Prostate gland (tissue), 2 donors: Measurements from ENCODE around the gene LRRIQ1.

ENCODE experiments used
- POLR2A ChIP-seq: fragments of 450-650 bp; IDR thresholded peaks from one replicate; pipeline ENCODE4 v1.6.1; 2016; ENCODE audit warnings: antibody characterized with exemption, mild to moderate bottlenecking
- POLR2AphosphoS5 ChIP-seq: sonication (generic); formaldehyde crosslinking; IDR thresholded peaks from one replicate; pipeline ENCODE4 v1.6.1; 2017; ENCODE audit warnings: antibody characterized with exemption
- TF ChIP-seq, protein P1 (sequence below), 4 experiments: fragments of 200-600 bp in 2 of 4; fragments of 450-650 bp in 2 of 4; sonication (generic) in 2 of 4; IDR thresholded peaks; 1 replicate in 3 of 4; 2 replicates in 1 of 4; pipeline ENCODE4 v1.5.1; 2016 to 2019; ENCODE audit warnings: antibody characterized with exemption in 4 of 4, mild to moderate bottlenecking in 2 of 4, moderate library complexity in 2 of 4

DNA sequence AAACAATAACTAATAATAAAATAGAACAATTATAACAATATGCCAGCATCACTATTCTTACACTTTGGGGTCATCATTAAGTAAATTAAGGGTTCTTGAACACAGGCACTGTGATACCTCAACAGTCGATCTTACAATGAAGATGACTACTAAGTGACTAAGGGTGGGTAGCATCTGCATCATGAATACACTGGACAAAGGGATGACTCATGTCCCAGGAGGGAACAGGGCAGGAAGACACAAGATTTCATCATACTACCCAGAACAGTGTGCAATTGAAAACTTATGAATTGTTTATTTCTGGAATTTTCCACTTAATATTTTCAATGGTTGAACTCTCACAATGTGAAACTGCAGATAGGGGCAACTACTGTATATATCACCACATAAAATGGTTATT is 19.7 kb upstream of the LRRIQ1 start:
- TF ChIP-seq, protein P1, sequence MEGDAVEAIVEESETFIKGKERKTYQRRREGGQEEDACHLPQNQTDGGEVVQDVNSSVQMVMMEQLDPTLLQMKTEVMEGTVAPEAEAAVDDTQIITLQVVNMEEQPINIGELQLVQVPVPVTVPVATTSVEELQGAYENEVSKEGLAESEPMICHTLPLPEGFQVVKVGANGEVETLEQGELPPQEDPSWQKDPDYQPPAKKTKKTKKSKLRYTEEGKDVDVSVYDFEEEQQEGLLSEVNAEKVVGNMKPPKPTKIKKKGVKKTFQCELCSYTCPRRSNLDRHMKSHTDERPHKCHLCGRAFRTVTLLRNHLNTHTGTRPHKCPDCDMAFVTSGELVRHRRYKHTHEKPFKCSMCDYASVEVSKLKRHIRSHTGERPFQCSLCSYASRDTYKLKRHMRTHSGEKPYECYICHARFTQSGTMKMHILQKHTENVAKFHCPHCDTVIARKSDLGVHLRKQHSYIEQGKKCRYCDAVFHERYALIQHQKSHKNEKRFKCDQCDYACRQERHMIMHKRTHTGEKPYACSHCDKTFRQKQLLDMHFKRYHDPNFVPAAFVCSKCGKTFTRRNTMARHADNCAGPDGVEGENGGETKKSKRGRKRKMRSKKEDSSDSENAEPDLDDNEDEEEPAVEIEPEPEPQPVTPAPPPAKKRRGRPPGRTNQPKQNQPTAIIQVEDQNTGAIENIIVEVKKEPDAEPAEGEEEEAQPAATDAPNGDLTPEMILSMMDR (IDR thresholded peaks at IDR 0.05), result no peak
- TF ChIP-seq POLR2AphosphoS5 (no peak), POLR2A (no peak)
